Left hindlimb (tissue), 1 donor: ENCODE data around the gene CHRM2.

Experiments used
- DNase-seq: peaks from one replicate; pipeline ENCODE4 v3.0.0-alpha.2; 2018

CHRM2 gene

DNA sequence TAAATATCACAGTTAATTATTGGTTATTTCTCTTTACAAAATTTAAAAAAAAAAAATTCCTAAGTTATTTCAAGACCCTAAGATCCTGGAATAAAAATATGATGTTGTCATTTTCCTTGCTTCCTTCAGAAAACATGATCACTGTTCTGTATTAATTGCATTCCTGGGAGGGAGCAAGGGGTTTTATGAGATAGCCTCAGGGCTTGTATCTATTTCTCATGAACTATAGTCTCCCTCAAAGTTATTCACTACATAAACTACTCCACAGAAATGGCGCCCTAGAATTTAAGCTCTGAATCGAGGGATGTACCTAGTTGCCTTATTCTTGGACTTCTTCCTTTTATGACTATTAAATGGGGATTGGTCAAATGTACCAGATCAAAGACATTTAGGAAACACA is 170.3 kb downstream of the CHRM2 start:
- DNase-seq = no peak

DNA sequence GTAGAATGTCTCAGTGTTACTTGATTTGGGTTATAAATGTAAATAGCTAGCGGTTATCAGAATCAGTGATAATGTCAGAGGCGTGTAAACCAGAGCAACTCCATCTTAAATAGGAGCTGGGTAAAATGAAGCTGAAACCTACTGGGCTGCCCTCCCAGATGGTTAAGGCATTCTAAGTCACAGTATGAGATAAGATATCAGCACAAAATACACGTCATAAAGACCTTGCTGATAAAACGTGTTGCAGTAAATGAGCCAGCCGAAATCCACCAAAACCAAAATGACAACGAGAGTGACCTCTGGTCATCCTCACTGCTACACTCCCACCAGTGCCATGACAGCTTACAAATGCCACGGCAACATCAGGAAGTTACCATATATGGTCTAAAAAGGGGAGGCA is 172.3 kb downstream of the CHRM2 start:
- DNase-seq = no peak

DNA sequence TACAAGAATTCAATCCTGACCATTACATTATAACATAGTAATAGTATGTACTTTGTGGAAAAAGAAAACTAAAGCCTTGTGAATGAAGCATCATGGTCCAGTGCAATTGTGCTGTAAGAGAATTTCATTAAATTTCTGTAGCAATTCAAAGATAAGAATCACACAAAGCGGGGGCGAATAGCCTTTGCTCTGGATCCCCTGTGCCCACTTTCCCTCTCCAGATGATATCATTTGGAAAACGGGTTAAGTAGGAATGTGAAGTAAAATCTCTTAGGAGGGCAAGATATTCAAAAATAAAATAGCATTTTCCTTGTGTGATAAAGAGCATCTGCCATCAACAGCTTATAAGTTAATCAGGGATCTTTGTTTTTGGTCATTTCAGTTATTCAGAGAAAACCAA is 177.1 kb downstream of the CHRM2 start:
- DNase-seq = no peak

DNA sequence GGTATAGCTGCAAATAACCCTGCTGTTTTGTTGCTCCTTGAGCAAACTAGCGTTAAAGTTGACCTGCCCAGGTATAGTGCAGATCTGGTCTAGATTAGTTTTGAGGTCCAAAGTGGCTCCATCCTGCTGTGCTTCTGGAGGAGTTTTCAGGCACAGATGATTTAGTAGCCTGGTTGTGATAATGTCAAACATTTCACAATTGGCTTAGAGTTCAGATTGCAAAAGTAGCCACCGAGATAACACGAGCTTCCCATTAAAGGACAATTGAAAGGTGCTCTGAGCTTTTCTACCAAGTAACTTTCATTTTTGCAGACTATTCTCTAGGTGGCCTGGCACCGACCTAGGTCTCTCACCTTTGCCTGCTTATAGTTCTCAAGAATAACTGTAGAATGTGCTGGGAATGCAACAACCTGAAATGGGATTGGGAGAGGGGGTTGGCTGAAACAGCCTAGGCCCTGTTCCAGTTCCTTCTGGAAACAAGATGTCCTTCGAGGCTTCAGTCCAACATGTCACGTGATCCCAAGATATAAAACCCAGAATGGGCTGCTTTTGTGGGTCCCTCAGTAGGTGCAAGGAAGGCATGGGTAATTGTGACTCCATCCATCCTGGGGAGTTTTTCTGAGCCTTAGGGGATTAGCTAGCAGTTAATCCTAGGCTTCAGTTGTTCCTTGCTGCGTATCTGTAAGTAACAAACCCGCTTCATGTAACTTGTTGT is 201.0 kb downstream of the CHRM2 start:
- no peak for DNase-seq
